ENCODE measurements around the gene GALNT2. TPM values are rescaled to one million over a fixed set of nuclear protein-coding genes. Genes with fewer than 3 reads are reported as not detected.
A peak's percentile ranks its signal among the peaks of the same experiment; 100 is the strongest.

GALNT2 gene
- polyA plus RNA-seq, 4 donors = 55.9 to 65.0 (median 62.9) TPM

- no peak for DNase-seq (ENCODE audit: low read depth in 4 of 4, low spot score in 2 of 4)
Measured at GRCh38 chr1:230174041-230174440, 107.0 kb downstream of the GALNT2 start.

- DNase-seq (ENCODE audit: low read depth in 4 of 4, low spot score in 2 of 4) = no peak
Measured at GRCh38 chr1:230174471-230175162, 107.6 kb downstream of the GALNT2 start.

GRCh38 chr1:230175163-230175747 is 108.2 kb downstream of the GALNT2 start:
- DNase-seq (ENCODE audit: low read depth in 4 of 4, low spot score in 2 of 4) = no peak

GRCh38 chr1:230175839-230176238 is 108.8 kb downstream of the GALNT2 start:
- DNase-seq (ENCODE audit: low read depth in 4 of 4, low spot score in 2 of 4) = no peak

GRCh38 chr1:230176326-230176725 is 109.3 kb downstream of the GALNT2 start:
- no peak for DNase-seq (ENCODE audit: low read depth in 4 of 4, low spot score in 2 of 4)

- peak in 3 of 4 donors; percentile 52 to 73 (median 62) for DNase-seq (ENCODE audit: low read depth in 4 of 4, low spot score in 2 of 4)
Measured at GRCh38 chr1:230176871-230177411, 109.9 kb downstream of the GALNT2 start.

- no peak for DNase-seq (ENCODE audit: low read depth in 4 of 4, low spot score in 2 of 4)
Measured at GRCh38 chr1:230179249-230179648, 112.2 kb downstream of the GALNT2 start.

- DNase-seq (ENCODE audit: low read depth in 4 of 4, low spot score in 2 of 4) = no peak
Measured at GRCh38 chr1:230185076-230186001, 118.3 kb downstream of the GALNT2 start.

- no peak for DNase-seq (ENCODE audit: low read depth in 4 of 4, low spot score in 2 of 4)
Measured at GRCh38 chr1:230186003-230186863, 119.2 kb downstream of the GALNT2 start.

GRCh38 chr1:230186874-230187273 is 119.8 kb downstream of the GALNT2 start:
- DNase-seq (ENCODE audit: low read depth in 4 of 4, low spot score in 2 of 4) = no peak

- no peak for DNase-seq (ENCODE audit: low read depth in 4 of 4, low spot score in 2 of 4)
Measured at GRCh38 chr1:230187290-230187689, 120.3 kb downstream of the GALNT2 start.

GRCh38 chr1:230188826-230189225 is 121.8 kb downstream of the GALNT2 start:
- no peak for DNase-seq (ENCODE audit: low read depth in 4 of 4, low spot score in 2 of 4)

- DNase-seq (ENCODE audit: low read depth in 4 of 4, low spot score in 2 of 4) = no peak
Measured at GRCh38 chr1:230189341-230189740, 122.3 kb downstream of the GALNT2 start.

- DNase-seq (ENCODE audit: low read depth in 4 of 4, low spot score in 2 of 4) = no peak
Measured at GRCh38 chr1:230189824-230190223, 122.8 kb downstream of the GALNT2 start.

- DNase-seq (ENCODE audit: low read depth in 4 of 4, low spot score in 2 of 4) = no peak
Measured at GRCh38 chr1:230191079-230191804, 124.2 kb downstream of the GALNT2 start.

- DNase-seq (ENCODE audit: low read depth in 4 of 4, low spot score in 2 of 4) = no peak
Measured at GRCh38 chr1:230191855-230192254, 124.8 kb downstream of the GALNT2 start.

- no peak for DNase-seq (ENCODE audit: low read depth in 4 of 4, low spot score in 2 of 4)
Measured at GRCh38 chr1:230194525-230194924, 127.5 kb downstream of the GALNT2 start.

- no peak for DNase-seq (ENCODE audit: low read depth in 4 of 4, low spot score in 2 of 4)
Measured at GRCh38 chr1:230195199-230195598, 128.2 kb downstream of the GALNT2 start.

- no peak for DNase-seq (ENCODE audit: low read depth in 4 of 4, low spot score in 2 of 4)
Measured at GRCh38 chr1:230196077-230196476, 129.0 kb downstream of the GALNT2 start.
